GM10847 (cell line): ENCODE measurements around the gene GUF1.

Experiments
- POLR2A ChIP-seq: IDR thresholded peaks from 2 replicates; pipeline ENCODE4 v1.6.1; 2011; ENCODE audit not compliant: insufficient read length; ENCODE audit errors: extremely low read depth

The GUF1 gene, protein sequence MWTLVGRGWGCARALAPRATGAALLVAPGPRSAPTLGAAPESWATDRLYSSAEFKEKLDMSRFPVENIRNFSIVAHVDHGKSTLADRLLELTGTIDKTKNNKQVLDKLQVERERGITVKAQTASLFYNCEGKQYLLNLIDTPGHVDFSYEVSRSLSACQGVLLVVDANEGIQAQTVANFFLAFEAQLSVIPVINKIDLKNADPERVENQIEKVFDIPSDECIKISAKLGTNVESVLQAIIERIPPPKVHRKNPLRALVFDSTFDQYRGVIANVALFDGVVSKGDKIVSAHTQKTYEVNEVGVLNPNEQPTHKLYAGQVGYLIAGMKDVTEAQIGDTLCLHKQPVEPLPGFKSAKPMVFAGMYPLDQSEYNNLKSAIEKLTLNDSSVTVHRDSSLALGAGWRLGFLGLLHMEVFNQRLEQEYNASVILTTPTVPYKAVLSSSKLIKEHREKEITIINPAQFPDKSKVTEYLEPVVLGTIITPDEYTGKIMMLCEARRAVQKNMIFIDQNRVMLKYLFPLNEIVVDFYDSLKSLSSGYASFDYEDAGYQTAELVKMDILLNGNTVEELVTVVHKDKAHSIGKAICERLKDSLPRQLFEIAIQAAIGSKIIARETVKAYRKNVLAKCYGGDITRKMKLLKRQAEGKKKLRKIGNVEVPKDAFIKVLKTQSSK

DNA sequence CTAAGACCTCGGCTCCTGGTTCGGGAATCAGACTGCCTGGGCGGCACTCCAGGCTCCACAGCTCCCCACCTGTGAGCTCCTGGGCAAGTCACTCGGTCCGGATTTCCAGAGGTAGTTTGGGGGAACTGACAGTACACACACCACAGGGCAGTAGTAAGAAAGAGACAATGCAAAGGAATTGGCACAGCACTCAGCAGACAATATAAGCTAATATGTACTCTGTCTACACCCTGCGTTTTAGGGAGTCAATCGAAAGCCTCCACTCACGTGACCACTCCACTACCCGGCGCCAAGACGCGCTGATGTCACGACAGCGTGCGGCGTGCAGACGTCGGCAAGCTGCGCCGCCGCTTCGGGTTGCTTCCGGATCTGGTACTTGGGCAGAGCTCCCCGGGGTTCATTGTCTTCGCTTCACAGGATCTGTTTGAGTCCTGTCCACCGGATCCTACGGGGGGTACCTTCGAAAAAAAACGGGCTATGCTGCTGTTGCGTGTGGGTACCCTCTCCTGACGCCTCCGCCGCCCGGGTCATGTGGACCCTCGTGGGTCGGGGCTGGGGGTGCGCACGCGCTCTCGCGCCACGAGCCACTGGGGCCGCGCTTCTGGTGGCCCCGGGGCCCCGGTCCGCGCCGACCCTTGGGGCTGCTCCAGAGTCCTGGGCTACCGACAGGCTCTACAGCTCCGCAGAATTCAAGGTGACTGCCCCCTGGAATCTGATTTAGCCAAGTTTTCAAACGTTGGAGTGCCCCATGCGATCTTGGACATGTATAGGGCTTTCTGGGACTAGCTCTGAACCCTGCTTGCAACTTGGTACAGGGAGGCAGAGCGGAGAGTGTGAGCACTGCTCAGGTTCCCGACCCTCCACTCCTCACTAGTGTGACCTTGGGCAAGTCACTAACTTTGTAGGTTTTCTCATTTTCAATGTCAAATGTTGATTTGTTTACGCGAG lies at the start of gene GUF1:
GUF1 (plus strand) TSS at position 327 of the 948 bp plus-strand sequence; CDS start at position 530, 203 bp downstream.
- TF ChIP-seq POLR2A: peak; percentile 90

GRCh38 chr4:44629280-44629866 lies 48.8 kb upstream of the GUF1 start:
- no peak for TF ChIP-seq POLR2A

DNA sequence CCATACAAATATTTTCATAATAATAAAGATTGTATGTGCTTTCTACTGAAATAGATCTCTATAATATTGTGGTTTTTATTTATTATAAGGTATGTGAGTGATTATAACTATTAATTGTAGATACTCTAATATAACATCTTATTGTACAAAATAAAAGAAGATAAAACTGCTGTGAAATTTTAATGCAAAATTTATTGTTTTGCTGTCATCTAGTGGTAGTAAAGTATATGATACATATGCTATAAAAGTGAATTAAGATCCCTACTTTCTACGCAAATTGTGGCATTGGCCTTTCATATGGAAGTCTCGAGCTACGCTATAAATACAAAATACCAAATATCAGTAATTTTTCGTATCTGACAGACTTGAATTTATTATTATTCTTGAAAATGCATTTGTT lies 46.1 kb upstream of the GUF1 start:
- TF ChIP-seq POLR2A: no peak

DNA sequence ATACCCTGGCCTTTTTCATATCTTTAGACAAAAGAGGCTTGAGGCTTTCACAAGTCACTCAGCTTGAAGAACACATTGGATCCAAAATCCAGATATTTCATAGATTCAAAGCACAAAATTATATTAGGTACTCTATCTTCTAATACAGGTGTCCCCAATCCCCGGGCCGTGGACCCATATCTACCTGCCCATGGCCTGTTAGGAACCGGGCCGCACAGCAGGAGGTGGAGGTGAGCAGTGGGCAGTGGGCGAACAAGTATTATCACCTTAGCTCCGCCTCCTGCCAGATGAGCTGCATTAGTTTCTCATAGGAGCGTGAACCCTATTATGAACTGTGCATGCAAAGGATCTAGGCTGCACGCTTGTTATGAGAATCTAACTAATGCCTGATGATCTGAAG lies 45.5 kb upstream of the GUF1 start:
- no peak for TF ChIP-seq POLR2A

DNA sequence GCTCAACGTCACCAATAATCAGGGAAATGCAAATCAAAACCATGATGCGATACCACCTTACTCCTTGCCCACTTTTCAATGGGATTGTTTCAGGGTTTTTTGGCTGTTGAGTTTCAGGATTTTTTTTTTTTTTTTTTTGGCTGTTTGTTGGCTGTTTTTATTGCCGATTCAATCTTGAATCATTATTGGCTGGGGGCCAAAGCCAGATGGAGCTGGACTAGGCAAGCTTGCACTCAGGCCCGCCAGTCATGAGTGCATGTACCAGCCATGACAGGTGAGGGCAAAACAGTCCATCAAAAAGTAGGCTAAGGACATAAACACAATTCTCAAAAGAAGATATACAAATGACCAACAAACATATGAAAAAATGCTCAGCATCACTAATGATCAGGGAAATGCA lies 40.1 kb upstream of the GUF1 start:
- TF ChIP-seq POLR2A: no peak

DNA sequence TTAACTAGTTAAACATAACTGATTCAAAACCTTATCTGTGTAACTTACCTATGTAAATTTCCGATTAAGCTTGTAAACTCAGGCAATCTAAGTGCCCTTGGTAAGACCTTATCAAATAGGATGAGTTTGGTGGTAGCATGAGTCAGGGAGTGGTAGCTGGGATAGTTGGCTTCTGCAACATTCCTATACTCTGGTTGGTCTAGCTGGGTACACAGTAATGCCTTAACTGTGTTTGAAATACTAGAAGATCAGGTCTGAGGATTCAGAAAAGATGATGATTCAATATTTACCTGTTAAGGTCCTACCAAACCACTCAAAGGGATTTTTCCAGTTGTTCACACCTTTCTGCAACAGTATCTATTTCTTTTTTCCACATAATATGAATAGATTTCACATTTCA lies 32.1 kb upstream of the GUF1 start:
- TF ChIP-seq POLR2A: no peak

GRCh38 chr4:44651425-44651824 lies 26.8 kb upstream of the GUF1 start, which contains the start of gene YIPF7:
Gene YIPF7 (minus strand): TSS chr4:44651625. CDS start chr4:44650100, 1,525 bp downstream.
- TF ChIP-seq POLR2A: no peak

GRCh38 chr4:44652002-44652401 lies 26.2 kb upstream of the GUF1 start:
- no peak for TF ChIP-seq POLR2A

- TF ChIP-seq POLR2A: no peak
Measured at GRCh38 chr4:44660396-44660795, 17.8 kb upstream of the GUF1 start.

DNA sequence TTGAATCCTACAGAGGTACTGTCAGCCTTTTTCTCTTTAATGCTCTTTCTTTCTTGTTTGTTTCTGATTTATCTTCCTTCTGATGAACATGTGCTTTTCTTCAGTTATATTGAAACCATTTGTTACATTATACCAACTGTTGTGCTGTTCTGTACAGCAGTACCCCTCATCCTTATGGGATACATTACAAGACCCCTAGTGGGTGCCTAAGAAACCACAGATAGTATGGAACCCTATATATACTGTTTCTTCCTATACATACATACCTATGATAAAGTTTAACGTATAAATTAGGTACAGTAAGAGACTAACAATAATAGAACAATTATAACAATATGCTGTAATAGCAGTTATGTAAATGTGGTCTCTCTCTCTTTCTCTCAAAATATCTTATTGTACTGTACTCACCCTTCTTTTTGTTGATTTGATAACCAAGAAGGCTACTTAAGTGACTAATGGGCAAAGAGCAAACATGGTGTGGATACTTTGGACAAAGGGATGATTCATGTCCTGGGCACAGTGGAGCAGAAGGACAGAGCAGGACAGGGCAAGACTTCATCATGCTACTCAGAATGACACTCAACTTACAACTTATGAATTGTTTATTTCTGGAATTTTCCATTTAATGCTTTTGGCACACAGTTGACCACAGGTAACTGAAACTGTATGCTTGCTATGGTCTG lies 16.1 kb upstream of the GUF1 start:
- TF ChIP-seq POLR2A: no peak

DNA sequence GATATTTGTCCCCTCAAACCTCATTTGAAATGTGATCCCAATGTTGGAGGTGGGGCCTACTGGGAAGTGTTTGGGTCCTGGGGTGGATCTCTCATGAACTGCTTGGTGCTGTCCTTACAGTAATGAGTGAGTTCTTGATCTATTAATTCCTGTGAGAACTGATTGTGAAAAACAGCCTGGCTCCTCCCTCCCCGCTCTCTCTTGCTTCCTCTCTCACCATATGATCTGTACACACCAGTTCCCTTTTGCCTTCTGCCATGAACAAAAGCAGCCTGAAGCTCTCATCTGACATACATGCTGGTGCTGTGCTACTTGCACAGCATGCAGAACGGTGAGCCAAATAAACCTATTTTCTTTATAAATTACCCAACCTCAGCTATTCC lies 15.6 kb upstream of the GUF1 start:
- TF ChIP-seq POLR2A: no peak

DNA sequence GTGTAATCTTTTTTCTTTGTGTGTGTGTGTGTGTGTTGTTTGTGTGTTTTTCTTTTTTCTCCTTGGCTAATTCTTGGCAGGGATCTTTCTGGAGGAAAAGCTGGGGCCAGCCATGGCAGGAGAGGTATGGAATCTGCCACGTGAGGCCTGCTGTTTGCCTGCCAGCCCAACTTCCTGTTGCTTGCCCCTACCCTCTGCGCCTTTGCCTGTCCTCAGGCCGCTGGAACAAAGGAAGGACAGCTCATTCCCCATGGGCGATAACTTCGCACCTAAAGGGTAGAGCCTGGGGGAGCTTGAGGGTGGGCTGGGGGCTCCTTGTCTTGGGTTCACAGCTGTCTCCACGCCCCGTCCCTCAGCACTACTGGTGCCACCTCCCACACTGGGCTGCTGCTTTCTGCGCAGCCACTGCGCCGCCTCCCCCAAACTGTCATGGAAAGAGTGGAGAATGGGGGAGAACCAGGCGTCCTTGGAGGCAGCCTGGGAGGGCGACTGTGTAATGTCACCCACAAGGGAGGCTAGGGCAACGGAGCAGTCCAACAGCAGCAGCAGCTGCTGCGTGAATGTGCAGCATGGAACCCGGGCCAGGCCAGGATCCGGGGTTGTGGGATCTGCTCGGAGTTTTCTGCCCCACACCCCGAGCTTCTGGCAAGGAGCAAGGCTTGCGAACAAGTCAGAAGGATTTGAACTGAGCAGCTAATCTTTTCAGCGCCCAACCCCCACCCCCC lies 14.5 kb upstream of the GUF1 start:
- TF ChIP-seq POLR2A: no peak

- no peak for TF ChIP-seq POLR2A
Measured at GRCh38 chr4:44668526-44668925, 9.7 kb upstream of the GUF1 start.
